Measurements from ENCODE around the gene DCP1A.

Gene DCP1A

DNA sequence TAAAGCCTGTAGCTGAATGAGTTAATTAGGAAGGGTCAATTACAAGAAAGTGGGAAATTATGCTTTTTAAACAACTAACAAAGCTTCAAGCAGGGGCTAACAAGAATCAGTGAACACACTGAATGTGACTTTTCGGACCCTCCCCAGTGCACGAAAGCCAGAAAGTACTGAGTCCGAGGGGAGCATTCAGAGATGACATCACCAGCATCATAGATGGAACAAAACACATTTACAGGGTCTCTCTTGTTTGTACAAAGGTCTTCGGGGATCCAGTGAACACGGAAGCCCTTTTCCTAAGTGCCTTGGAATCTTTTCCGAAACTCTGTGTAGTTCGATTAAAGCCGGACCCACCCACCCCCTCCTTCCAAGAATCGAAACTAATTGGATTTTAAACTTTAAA lies 829 bp downstream of the DCP1A start:
- TF ChIP-seq SIN3A (IDR thresholded peaks at IDR 0.05; ENCODE audit: borderline replicate concordance, insufficient read depth, low read length), result no peak
- TF ChIP-seq POLR2AphosphoS5 (IDR thresholded peaks at IDR 0.05; ENCODE audit: low read depth, low read length), result no peak
- no peak for TF ChIP-seq FOXP2 (optimal IDR thresholded peaks at IDR 0.05; ENCODE audit: borderline replicate concordance, extremely low read depth, extremely low read length, insufficient read depth)
- TF ChIP-seq, protein P1, sequence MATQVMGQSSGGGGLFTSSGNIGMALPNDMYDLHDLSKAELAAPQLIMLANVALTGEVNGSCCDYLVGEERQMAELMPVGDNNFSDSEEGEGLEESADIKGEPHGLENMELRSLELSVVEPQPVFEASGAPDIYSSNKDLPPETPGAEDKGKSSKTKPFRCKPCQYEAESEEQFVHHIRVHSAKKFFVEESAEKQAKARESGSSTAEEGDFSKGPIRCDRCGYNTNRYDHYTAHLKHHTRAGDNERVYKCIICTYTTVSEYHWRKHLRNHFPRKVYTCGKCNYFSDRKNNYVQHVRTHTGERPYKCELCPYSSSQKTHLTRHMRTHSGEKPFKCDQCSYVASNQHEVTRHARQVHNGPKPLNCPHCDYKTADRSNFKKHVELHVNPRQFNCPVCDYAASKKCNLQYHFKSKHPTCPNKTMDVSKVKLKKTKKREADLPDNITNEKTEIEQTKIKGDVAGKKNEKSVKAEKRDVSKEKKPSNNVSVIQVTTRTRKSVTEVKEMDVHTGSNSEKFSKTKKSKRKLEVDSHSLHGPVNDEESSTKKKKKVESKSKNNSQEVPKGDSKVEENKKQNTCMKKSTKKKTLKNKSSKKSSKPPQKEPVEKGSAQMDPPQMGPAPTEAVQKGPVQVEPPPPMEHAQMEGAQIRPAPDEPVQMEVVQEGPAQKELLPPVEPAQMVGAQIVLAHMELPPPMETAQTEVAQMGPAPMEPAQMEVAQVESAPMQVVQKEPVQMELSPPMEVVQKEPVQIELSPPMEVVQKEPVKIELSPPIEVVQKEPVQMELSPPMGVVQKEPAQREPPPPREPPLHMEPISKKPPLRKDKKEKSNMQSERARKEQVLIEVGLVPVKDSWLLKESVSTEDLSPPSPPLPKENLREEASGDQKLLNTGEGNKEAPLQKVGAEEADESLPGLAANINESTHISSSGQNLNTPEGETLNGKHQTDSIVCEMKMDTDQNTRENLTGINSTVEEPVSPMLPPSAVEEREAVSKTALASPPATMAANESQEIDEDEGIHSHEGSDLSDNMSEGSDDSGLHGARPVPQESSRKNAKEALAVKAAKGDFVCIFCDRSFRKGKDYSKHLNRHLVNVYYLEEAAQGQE (IDR thresholded peaks at IDR 0.05; ENCODE audit: insufficient read depth in 1 of 2, low read depth in 2 of 2, low read length in 2 of 2), result no peak
- TF ChIP-seq TAF1 (IDR thresholded peaks at IDR 0.05; ENCODE audit: borderline replicate concordance, insufficient read depth, low read length), result no peak

DNA sequence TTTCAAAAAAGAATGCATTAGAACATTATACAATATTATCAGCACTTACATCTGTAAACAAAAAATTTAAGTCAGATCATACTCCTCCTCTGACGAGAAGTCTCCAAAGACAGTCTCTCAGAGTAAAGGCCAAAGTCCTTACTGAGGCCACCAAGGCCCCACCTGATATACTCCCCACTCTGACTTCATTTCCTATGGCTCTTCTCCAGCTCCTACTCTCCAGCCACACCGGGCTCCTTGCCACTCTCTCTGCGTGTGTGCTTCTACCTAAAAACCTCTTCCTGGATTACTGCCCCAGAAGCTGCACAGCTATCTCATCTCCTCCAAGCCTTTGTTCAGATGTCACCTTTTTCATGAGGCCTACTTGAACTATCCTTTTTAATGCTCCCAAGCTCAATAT lies 5.0 kb downstream of the DCP1A start:
- TF ChIP-seq, protein P1 (IDR thresholded peaks at IDR 0.05; ENCODE audit: insufficient read depth in 1 of 2, low read depth in 2 of 2, low read length in 2 of 2), result no peak
- TF ChIP-seq POLR2AphosphoS5 (IDR thresholded peaks at IDR 0.05; ENCODE audit: low read depth, low read length) (no peak), FOXP2 (optimal IDR thresholded peaks at IDR 0.05; ENCODE audit: borderline replicate concordance, extremely low read depth, extremely low read length, insufficient read depth) (no peak), SIN3A (IDR thresholded peaks at IDR 0.05; ENCODE audit: borderline replicate concordance, insufficient read depth, low read length) (no peak), TAF1 (IDR thresholded peaks at IDR 0.05; ENCODE audit: borderline replicate concordance, insufficient read depth, low read length) (no peak)

DNA sequence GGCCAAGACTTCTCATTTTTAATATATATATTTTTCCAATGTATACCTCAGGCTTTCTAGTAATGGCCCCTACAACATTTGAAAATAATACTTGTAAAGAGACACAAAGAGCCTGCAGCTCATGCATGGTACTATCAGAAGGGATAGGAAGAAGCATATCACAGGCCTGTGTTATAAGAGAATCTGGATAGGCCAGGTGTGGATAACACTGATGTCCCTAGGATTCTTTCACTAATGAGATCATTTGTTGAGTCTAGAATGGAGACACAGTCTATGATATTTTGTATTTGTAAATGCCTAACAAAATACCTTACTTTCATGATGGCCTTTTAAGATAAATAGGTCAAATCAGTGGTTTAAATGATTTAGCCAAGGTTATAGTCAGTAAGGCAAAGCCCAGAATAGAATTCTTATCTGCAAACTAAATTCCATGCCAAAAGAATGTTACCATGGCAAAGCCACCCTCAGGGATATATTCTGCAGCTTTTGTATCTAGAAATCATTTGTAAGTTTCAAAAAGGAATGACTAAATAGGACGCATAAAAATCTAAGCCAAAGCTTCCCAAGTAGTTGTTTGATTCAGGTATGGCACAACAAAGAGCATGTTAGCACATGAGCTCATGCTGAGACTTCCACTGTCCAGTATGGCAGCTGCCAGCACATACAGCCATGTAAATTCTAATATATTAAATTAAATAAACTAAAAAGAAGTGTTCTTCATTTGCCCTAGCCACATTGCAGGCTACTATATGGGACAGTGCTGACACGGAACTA lies 10.0 kb downstream of the DCP1A start:
- no peak for TF ChIP-seq TAF1 (IDR thresholded peaks at IDR 0.05; ENCODE audit: borderline replicate concordance, insufficient read depth, low read length)
- TF ChIP-seq, protein P1 (IDR thresholded peaks at IDR 0.05; ENCODE audit: insufficient read depth in 1 of 2, low read depth in 2 of 2, low read length in 2 of 2), result no peak
- no peak for TF ChIP-seq POLR2AphosphoS5 (IDR thresholded peaks at IDR 0.05; ENCODE audit: low read depth, low read length)
- no peak for TF ChIP-seq SIN3A (IDR thresholded peaks at IDR 0.05; ENCODE audit: borderline replicate concordance, insufficient read depth, low read length)
- TF ChIP-seq FOXP2 (optimal IDR thresholded peaks at IDR 0.05; ENCODE audit: borderline replicate concordance, extremely low read depth, extremely low read length, insufficient read depth), result no peak

DNA sequence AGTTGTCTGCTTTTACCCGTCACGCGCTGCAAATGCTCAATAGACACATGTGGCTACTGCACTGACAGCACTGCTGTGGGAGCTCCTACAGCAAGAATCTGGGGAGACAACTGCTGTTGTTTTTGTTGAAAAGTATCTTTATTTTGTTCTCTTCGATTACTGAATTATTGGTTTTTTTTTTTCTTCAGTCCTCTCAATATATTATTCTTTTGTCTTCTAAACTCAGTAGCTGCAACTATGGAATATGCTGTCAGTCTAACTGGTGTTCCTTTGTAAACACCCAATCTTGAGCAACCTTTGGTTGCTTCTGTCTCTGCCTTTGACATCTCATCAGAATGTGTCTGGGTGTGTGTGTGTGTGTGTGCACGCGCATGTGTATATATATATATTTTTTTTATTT lies 12.6 kb downstream of the DCP1A start:
- TF ChIP-seq POLR2AphosphoS5 (IDR thresholded peaks at IDR 0.05; ENCODE audit: low read depth, low read length), result no peak
- no peak for TF ChIP-seq FOXP2 (optimal IDR thresholded peaks at IDR 0.05; ENCODE audit: borderline replicate concordance, extremely low read depth, extremely low read length, insufficient read depth)
- no peak for TF ChIP-seq SIN3A (IDR thresholded peaks at IDR 0.05; ENCODE audit: borderline replicate concordance, insufficient read depth, low read length)
- no peak for TF ChIP-seq TAF1 (IDR thresholded peaks at IDR 0.05; ENCODE audit: borderline replicate concordance, insufficient read depth, low read length)
- TF ChIP-seq, protein P1 (IDR thresholded peaks at IDR 0.05; ENCODE audit: insufficient read depth in 1 of 2, low read depth in 2 of 2, low read length in 2 of 2), result no peak

All from PFSK-1 (cell line).